GM19452 (cell line): ENCODE results near the gene TRAF7.
"Not testable (repeated sequence)": the region's sequence is repeated elsewhere in the genome, so short reads cannot be mapped to it uniquely, and the experiment has no call there.

Experiments
- ATAC-seq: cut with Tn5 transposase; IDR thresholded peaks from one replicate; pipeline ENCODE4 v1.9.1; 2021; ENCODE audit not compliant: unreplicated experiment

Gene TRAF7

GRCh38 chr16:2155091-2155950, at the start of gene TRAF7:
Gene TRAF7 (plus strand): TSS chr16:2155782. CDS start chr16:2163921, 8,139 bp downstream.
- peak; percentile 84 for ATAC-seq

- ATAC-seq: not testable (repeated sequence)
Observed at GRCh38 chr16:2106211-2106610, 49.4 kb upstream of the TRAF7 start.

- not testable (repeated sequence) for ATAC-seq
Observed at GRCh38 chr16:2107121-2107790, 48.3 kb upstream of the TRAF7 start.

GRCh38 chr16:2107791-2108125, 47.8 kb upstream of the TRAF7 start:
- not testable (repeated sequence) for ATAC-seq

- ATAC-seq: not testable (repeated sequence)
Observed at GRCh38 chr16:2108446-2109270, 46.9 kb upstream of the TRAF7 start.

- not testable (repeated sequence) for ATAC-seq
Observed at GRCh38 chr16:2109271-2109580, 46.4 kb upstream of the TRAF7 start.

- not testable (repeated sequence) for ATAC-seq
Observed at GRCh38 chr16:2109872-2110271, 45.7 kb upstream of the TRAF7 start.

- not testable (repeated sequence) for ATAC-seq
Observed at GRCh38 chr16:2110332-2111008, 45.1 kb upstream of the TRAF7 start.

- ATAC-seq: not testable (repeated sequence)
Observed at GRCh38 chr16:2111009-2111353, 44.6 kb upstream of the TRAF7 start.

- not testable (repeated sequence) for ATAC-seq
Observed at GRCh38 chr16:2111412-2112335, 43.9 kb upstream of the TRAF7 start.

GRCh38 chr16:2112539-2113106, 43.0 kb upstream of the TRAF7 start:
- ATAC-seq: not testable (repeated sequence)

GRCh38 chr16:2114225-2114624, 41.4 kb upstream of the TRAF7 start:
- not testable (repeated sequence) for ATAC-seq

- not testable (repeated sequence) for ATAC-seq
Observed at GRCh38 chr16:2114885-2115590, 40.5 kb upstream of the TRAF7 start.

- no peak for ATAC-seq
Observed at GRCh38 chr16:2115591-2115973, 40.0 kb upstream of the TRAF7 start.

GRCh38 chr16:2116428-2116827, 39.2 kb upstream of the TRAF7 start:
- not testable (repeated sequence) for ATAC-seq

GRCh38 chr16:2117341-2117740, 38.2 kb upstream of the TRAF7 start:
- ATAC-seq: not testable (repeated sequence)

- not testable (repeated sequence) for ATAC-seq
Observed at GRCh38 chr16:2117960-2118722, 37.4 kb upstream of the TRAF7 start.

GRCh38 chr16:2121325-2121724, 34.3 kb upstream of the TRAF7 start:
- not testable (repeated sequence) for ATAC-seq
